Mesendoderm (in vitro differentiated cells): ENCODE results near the gene COX6B2.

Source experiments
- DNase-seq: peaks from one replicate; pipeline ENCODE4 v3.0.0; 2013
- H2AK5ac ChIP-seq: 2 replicates; pipeline ENCODE4 v1.6.1; 2013; ENCODE audit warnings: low read length, inconsistent platforms
- H2BK120ac ChIP-seq: 2 replicates; pipeline ENCODE4 v1.6.1; 2013; ENCODE audit warnings: low read depth, mild to moderate bottlenecking, low read length, moderate library complexity, mixed read lengths
- H2BK15ac ChIP-seq: replicated peaks from 2 replicates; pipeline ENCODE4 v1.6.1; 2013; ENCODE audit warnings: low read depth, mild to moderate bottlenecking, moderate library complexity
- H2BK5ac ChIP-seq: 2 replicates; pipeline ENCODE4 v1.6.1; 2013; ENCODE audit warnings: low read length, inconsistent platforms
- H3K18ac ChIP-seq: 2 replicates; pipeline ENCODE4 v1.6.1; 2013; ENCODE audit warnings: mild to moderate bottlenecking, low read length, mixed read lengths
- H3K23ac ChIP-seq: one replicate; pipeline ENCODE4 v1.6.1; 2013; ENCODE audit warnings: low read length
- H3K27ac ChIP-seq: 2 replicates; pipeline ENCODE4 v1.5.1; 2013; ENCODE audit warnings: low read depth, mild to moderate bottlenecking, inconsistent platforms, low read length, moderate library complexity
- H3K27me3 ChIP-seq: 2 replicates; pipeline ENCODE4 v1.6.1; 2013; ENCODE audit warnings: low read length, control low read depth, mild to moderate bottlenecking, inconsistent platforms; ENCODE audit not compliant: insufficient read depth, poor library complexity
- H3K36me3 ChIP-seq: 2 replicates; pipeline ENCODE4 v1.6.1; 2013; ENCODE audit warnings: low read length, inconsistent platforms; ENCODE audit not compliant: control insufficient read depth, insufficient read depth
- H3K4ac ChIP-seq: one replicate; pipeline ENCODE4 v1.6.1; 2013; ENCODE audit warnings: low read depth, mild to moderate bottlenecking, low read length, moderate library complexity
- H3K4me1 ChIP-seq: 2 replicates; pipeline ENCODE4 v1.6.1; 2013; ENCODE audit warnings: low read depth, low read length, inconsistent platforms; ENCODE audit not compliant: control insufficient read depth
- H3K4me2 ChIP-seq: 2 replicates; pipeline ENCODE4 v1.6.1; 2013; ENCODE audit warnings: low read length
- H3K4me3 ChIP-seq: 2 replicates; pipeline ENCODE4 v1.5.1; 2013; ENCODE audit warnings: mild to moderate bottlenecking, low read length
- H3K56ac ChIP-seq: one replicate; pipeline ENCODE4 v1.6.1; 2013; ENCODE audit warnings: low read length
- H3K79me1 ChIP-seq: 2 replicates; pipeline ENCODE4 v1.6.1; 2013; ENCODE audit warnings: low read length, inconsistent platforms
- H3K79me2 ChIP-seq: 2 replicates; pipeline ENCODE4 v1.6.1; 2013; ENCODE audit warnings: mild to moderate bottlenecking, low read length; ENCODE audit not compliant: control insufficient read depth, insufficient read depth
- H3K9ac ChIP-seq: 2 replicates; pipeline ENCODE4 v1.6.1; 2013; ENCODE audit warnings: low read length, inconsistent platforms
- H4K5ac ChIP-seq: one replicate; pipeline ENCODE4 v1.6.1; 2013; ENCODE audit warnings: low read length
- H4K8ac ChIP-seq: one replicate; pipeline ENCODE4 v1.6.1; 2013; ENCODE audit warnings: low read depth, mild to moderate bottlenecking, control low read depth, low read length, moderate library complexity
- WGBS: extraction: QIAGEN DNeasy Blood & Tissue Kit; methylation state at CpG from one replicate; pipeline ENCODE4 v1.1.7; 2013; ENCODE audit warnings: low lambda C conversion rate, missing lambda C conversion rate; ENCODE audit not compliant: insufficient coverage; ENCODE audit errors: extremely low coverage; 5-methylcytosine and 5-hydroxymethylcytosine counted together

Gene COX6B2

GRCh38 chr19:55299991-55300390 lies 54.5 kb downstream of the COX6B2 start:
- peaks cover 6% of the 10 kb centered on the region for H3K36me3 ChIP-seq
- WGBS = no CpG with 5 or more reads among the region's 10 CpGs

More at GRCh38 chr19:55299991-55300390, 54.5 kb downstream of the COX6B2 start:
- Histone ChIP-seq H2AK5ac (no peak overlapping the region), H3K9ac (no peak overlapping the region), H2BK120ac (no peak overlapping the region), H4K8ac (no peak overlapping the region), H3K56ac (no peak overlapping the region), H2BK5ac (no peak overlapping the region), H3K79me1 (no peaks in the 10 kb centered on the region), H3K4ac (no peak overlapping the region), H3K4me3 (no peak overlapping the region), H3K4me1 (peaks cover 2% of the 10 kb centered on the region), H2BK15ac (no peak overlapping the region), H3K27ac (no peak overlapping the region), H3K18ac (no peak overlapping the region), H4K5ac (no peak overlapping the region), H3K4me2 (no peak overlapping the region), H3K23ac (no peak overlapping the region), H3K79me2 (no peaks in the 10 kb centered on the region), H3K27me3 (no peaks in the 10 kb centered on the region)
- no peak for DNase-seq
